HG02885 (cell line): Measurements from ENCODE around the gene AMBP.
"Not testable (repeated sequence)": the region's sequence is repeated elsewhere in the genome, so short reads cannot be mapped to it uniquely, and the experiment has no call there.

ENCODE experiments used
- ATAC-seq: cut with Tn5 transposase; IDR thresholded peaks from one replicate; pipeline ENCODE4 v1.9.1; 2021; ENCODE audit warnings: mild to moderate bottlenecking; ENCODE audit not compliant: unreplicated experiment, poor library complexity

Gene AMBP

DNA sequence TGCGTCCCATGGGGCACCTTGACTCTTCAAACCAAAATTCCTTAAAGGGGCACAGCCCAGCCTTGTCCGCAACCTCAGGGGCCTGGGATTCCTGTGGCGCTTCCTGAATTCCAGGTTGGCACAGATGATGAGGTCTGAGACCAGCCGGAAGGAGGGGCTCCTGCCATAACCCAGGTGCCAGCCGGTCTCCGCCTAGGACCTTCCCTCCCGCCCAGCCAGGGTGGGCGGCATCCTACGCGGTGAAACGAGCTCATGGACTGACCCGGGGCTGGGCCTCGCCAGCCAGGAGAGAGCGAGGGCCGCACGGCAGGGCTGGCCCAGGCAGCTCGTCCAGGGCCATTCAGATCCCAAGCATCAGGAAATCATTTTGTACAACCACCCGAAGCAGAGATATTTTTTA is 23.0 kb downstream of the AMBP start:
- ATAC-seq, result no peak

DNA sequence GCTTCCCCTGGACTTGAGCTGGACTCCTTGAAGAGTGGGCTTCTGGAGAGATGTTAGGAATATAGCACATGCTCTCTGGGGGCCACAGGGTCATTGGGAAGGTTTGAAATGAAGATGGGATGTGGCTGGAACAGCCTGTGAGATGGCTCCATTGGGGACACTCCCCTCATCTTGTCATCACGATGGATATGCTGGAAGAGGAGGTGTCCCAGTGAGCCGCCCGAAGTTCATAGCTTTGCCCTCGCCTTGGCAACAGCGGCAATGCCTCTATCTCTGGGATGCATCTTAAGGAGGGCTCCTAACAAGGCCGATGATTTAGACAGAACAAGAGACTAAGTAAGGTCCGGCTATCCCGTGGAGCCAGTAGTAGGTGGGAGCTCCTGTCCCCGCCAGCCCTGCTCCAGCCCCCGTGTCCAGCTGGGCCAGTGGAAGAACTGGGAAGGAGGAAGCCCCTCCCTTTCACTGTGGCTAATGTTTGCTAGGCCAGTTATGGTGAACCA is 23.9 kb downstream of the AMBP start:
- no peak for ATAC-seq

- ATAC-seq, result no peak
Observed at GRCh38 chr9:114053246-114054005, 24.7 kb downstream of the AMBP start.

DNA sequence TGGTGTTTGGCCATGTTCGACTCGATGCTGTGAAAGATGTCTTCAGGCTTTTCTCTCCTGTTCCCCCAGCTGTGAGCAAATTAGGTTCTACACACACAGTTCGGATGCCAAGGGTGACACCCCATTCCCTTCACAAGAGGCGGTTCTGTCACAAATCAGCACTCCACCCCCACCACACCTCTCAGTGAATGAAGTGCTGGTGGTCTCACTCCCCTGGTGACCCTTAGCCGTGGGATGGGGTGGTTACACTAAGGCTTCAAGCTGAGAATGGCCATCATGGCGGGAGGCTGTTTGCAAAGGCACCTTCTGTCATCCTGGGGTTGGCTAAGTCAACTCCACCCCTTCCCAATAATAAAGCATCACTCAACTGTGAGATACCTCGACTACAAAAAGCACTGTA is 26.4 kb downstream of the AMBP start:
- no peak for ATAC-seq

GRCh38 chr9:114051281-114051680 is 26.8 kb downstream of the AMBP start:
- ATAC-seq, result no peak

- ATAC-seq, result no peak
Observed at GRCh38 chr9:114050646-114051045, 27.5 kb downstream of the AMBP start.

DNA sequence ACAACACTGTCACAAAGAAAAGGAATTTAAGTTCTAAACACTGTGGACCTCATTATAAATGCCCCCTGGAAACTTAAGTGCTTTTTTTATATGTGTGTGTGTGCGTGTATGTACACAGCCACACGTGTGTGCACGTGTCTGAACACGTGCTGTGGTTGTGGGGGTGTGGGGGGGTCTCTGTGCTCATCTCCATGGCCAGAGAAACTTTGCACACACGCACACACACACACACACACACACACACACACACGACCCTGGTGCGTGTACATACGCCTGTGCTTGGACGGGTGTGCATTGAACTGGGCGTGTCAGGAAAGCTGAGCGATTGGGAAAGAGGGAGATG is 27.9 kb downstream of the AMBP start:
- no peak for ATAC-seq

DNA sequence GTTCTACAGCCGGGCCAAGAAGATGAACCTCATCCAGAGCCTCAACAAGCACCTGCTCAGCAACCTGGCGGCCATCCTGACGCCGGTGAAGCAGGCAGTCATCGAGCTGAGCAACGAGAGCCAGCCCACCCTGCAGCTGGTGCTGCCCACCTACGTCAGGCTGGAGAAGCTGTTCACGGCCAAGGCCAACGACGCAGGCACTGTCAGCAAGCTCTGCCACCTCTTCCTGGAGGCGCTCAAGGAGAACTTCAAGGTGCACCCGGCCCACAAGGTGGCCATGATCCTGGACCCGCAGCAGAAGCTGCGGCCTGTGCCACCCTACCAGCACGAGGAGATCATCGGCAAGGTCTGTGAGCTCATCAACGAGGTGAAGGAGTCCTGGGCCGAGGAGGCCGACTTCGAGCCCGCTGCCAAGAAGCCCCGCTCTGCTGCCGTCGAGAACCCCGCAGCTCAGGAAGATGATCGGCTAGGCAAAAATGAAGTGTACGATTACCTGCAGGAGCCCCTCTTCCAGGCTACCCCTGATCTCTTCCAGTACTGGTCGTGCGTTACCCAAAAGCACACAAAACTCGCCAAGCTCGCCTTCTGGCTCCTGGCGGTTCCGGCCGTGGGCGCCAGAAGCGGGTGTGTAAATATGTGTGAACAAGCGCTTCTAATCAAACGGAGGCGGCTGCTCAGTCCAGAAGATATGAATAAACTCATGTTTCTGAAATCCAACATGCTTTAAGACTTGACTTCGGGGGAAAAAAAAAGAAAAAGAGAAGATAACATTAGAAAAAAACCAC is 28.5 kb downstream of the AMBP start:
- ATAC-seq, result no peak

DNA sequence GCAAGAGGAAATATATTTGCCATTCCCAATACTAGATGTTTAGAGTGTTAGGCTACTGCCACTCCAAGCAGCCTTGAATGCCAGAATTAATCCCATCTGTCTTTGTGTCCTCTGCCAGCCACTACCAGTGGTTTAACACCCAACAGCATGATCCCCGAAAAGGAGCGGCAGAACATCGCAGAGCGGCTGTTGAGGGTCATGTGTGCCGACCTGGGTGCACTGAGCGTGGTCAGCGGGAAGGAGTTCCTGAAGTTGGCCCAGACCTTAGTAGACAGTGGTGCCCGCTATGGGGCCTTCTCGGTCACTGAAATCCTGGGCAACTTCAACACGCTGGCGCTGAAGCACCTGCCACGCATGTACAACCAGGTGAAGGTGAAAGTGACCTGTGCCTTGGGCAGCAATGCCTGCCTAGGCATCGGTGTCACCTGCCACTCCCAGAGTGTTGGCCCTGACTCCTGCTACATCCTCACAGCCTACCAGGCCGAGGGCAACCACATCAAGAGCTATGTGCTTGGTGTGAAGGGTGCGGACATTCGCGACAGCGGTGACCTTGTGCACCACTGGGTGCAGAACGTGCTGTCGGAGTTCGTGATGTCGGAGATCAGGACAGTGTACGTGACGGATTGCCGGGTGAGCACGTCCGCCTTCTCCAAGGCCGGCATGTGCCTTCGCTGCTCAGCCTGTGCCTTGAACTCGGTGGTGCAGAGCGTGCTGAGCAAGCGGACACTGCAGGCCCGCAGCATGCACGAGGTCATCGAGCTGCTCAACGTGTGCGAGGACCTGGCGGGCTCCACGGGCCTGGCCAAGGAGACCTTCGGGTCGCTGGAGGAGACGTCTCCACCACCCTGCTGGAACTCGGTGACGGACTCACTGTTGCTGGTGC is 29.3 kb downstream of the AMBP start:
- ATAC-seq, result no peak

DNA sequence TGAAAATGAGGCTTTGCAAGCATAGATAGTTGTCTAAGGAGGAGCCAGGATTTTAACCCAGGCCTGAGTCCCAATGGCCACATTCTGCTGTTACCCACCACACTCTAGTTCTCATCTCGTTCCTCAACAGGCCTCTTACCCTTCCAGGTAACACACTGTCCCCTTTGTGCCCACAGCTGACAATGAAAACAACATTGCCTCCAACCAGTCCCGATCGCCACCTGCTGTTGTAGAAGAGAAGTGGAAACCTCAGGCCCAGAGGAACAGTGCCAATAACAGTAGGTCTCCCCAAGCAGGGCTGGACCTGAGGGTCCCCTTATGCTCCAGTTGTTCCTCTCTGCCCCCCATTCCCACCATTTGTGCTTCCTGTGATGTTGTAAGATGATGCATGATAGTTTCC is 30.4 kb downstream of the AMBP start:
- no peak for ATAC-seq

DNA sequence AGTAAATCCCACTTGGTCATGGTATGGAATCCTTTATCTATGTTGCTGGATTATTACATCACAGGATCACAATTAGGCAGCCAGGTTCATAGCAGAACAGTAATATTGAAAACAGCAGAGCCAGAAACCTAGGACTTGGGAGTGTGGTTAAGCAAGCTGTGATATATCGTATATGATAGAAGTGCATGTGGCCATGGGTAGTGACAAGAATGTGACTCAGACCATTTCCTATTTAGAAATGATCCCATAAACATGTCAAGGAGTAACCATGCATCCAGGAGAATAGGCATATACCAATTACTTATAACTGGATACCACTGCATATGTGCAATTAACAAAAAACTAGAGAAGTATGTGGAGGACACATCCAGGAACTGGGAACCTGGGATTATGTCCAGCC is 31.2 kb downstream of the AMBP start:
- ATAC-seq, result no peak

DNA sequence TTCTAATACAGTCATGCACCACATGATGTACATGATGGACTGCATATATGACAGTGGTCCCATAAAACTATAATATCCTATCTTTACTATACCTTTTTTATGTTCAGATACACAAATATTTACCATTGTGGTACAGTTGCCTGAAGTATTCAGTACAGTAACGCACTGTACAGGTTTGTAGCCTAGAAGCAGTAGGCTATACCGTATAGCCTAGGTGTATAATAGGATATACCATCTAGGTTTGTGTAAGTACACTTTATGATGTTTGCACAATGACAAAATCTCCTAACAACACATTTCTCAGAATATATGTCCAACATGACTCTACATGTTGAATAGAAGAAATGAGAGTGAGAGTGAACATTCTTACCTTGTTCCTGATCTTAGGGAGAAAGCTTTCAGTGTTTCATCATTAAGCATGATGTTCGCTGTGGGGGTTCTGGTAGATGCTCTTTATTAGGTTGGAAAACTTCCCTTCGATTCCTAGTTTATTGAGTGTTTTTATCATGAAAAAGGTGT is 31.8 kb downstream of the AMBP start:
- no peak for ATAC-seq

- ATAC-seq, result not testable (repeated sequence)
Observed at GRCh38 chr9:114043660-114044059, 34.4 kb downstream of the AMBP start.

DNA sequence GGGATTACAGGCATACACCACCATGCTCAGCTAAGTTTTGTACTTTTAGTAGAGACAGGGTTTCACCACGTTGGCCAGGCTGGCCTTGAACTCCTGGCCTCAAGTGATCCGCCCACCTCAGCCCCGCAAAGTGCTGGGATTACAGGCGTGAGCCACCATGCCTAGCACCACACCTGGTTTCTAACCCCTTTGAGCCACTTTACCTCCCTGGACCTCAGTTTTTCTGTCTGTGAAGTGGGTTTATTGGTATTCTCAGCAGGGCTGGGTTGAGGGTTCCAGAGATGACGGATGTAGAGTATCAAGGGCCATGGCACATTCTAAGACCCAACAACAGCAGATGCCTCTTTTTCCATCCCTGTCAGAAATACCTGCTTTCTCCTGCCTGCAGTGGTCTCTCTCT is 38.6 kb downstream of the AMBP start:
- no peak for ATAC-seq

DNA sequence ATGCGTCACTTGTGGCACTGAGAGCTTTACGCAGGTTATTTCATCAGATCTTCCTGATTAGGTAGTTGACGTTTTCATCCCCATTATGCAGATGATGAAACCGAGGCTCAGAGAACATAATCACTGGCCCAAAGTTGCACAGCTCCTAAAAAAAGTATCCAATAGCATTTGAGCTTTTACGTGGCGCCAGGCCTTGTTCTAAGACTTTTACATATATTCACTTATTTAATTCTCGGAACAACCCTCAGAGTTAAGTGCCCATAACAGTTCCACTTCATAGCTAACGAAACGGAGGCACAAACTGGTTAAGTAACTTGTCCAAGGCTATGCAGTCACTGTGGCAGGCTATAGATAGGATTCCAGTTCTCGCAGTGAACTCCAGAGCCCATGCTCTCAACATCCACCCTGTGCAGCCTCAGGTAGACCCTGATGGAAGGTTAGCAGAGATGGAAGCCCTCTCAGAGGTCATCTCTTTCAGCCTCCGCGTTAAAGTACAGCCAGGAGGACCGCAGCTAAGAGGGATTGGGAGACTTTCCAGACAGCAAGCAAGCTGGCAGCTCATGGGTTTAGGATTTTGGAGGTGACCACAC is 39.3 kb downstream of the AMBP start:
- ATAC-seq, result no peak

GRCh38 chr9:114037961-114038723 is 40.0 kb downstream of the AMBP start:
- ATAC-seq, result no peak

DNA sequence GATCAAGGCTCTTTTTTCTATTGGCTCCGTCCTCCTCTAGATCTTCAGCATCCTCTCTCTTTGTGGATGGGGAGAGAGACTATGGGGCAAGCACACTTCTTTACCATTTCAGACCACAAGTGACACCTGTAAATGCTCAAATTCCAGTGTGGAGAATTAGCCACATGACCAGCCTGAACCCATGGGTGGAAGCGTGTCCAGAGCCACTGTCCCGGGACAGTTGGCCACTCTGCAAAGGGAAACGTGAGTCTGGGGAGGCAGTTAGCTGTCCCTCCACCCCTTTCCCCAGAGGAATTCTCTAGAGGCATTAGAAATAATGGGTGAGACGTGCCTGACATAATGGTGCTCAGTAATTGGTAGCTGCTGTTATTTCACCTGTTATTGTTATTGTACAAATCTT is 40.9 kb downstream of the AMBP start:
- ATAC-seq, result no peak

GRCh38 chr9:114035845-114036801 is 42.0 kb downstream of the AMBP start:
- no peak for ATAC-seq
